ENCODE results near the gene USP11.

USP11 gene

DNA sequence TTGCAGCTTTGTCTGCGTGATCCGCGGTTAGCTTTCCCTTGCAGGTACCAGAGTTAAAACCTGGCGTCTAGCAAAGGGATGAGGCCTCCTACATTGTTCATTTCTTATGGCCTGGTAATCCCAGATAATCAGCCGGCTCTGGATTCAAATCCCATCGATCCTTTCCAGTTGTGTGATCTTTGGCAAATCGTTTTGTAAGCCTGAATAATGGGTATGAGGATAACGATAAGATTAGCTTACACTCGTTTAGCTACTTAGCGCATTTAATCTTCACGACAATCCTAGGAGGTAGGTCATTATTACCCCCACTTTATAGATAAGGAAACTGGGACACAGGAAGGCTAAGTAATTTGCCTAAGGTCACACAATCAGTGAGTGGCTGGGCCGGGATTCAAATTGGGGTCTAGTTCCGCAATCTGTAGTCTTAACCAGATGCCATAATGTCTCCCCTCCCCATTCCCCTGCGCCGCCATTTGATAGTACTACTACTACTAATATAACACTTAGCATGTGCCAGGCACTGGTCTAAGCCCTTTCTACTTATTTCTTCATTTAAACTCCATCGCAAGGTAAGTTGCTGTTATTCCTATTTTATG is 40.9 kb upstream of the USP11 start:
- no peaks in the 10 kb centered on the region for H3K9me3 ChIP-seq (ENCODE audit: control insufficient read depth, insufficient read depth, low read depth, low read length)
- no peak overlapping the region; the same call in 1 of the 2 replicates for H3K4me3 ChIP-seq (ENCODE audit: low read depth, low read length)
- POLR2A ChIA-PET, result interaction anchor here (0.7 to 2.4 kb wide), 4 partner anchors 11 to 47 kb away, joined by 3 to 26 read pairs (median 8); partner anchors contain the start of genes NDUFB11 and RBM10
- CTCF ChIA-PET, result interaction anchor here (0.6 to 2.1 kb wide), 3 partner anchors 179 to 194 kb away, joined by 3 to 11 read pairs (median 8); no protein-coding TSS in a partner anchor
- H3K36me3 ChIP-seq (ENCODE audit: control insufficient read depth in 2 of 2, insufficient read depth in 1 of 2, low read length in 2 of 2), result peaks cover 4 to 26% of the 10 kb centered on the region in 2 experiments; a peak in 2 of 3 replicates
- peaks cover 10% of the 10 kb centered on the region; the same call in 1 of the 2 replicates for H3K4me1 ChIP-seq (ENCODE audit: control insufficient read depth, insufficient read depth, low read length)
- H3K27ac ChIP-seq (ENCODE audit: extremely low read depth, low read depth, low read length), result no peak overlapping the region
- TF ChIP-seq ZBTB17 (tag by site-specific recombination; IDR thresholded peaks at IDR 0.05) (peak; percentile 97), ZNF629 (tag by site-specific recombination; IDR thresholded peaks at IDR 0.05) (no peak), ZNF354C (tag by site-specific recombination; IDR thresholded peaks at IDR 0.05; ENCODE audit: borderline replicate concordance, low read depth) (no peak), ZNF785 (tag by site-specific recombination; IDR thresholded peaks at IDR 0.05) (no peak), ZNF670 (tag by site-specific recombination; IDR thresholded peaks at IDR 0.05; ENCODE audit: low read depth) (no peak)
- TF ChIP-seq, protein P1, sequence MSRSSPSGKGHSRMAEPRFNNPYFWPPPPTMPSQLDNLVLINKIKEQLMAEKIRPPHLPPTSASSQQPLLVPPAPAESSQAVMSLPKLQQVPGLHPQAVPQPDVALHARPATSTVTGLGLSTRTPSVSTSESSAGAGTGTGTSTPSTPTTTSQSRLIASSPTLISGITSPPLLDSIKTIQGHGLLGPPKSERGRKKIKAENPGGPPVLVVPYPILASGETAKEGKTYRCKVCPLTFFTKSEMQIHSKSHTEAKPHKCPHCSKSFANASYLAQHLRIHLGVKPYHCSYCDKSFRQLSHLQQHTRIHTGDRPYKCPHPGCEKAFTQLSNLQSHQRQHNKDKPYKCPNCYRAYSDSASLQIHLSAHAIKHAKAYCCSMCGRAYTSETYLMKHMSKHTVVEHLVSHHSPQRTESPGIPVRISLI (tag by site-specific recombination; IDR thresholded peaks at IDR 0.05), result no peak
- TF ChIP-seq, protein P2, sequence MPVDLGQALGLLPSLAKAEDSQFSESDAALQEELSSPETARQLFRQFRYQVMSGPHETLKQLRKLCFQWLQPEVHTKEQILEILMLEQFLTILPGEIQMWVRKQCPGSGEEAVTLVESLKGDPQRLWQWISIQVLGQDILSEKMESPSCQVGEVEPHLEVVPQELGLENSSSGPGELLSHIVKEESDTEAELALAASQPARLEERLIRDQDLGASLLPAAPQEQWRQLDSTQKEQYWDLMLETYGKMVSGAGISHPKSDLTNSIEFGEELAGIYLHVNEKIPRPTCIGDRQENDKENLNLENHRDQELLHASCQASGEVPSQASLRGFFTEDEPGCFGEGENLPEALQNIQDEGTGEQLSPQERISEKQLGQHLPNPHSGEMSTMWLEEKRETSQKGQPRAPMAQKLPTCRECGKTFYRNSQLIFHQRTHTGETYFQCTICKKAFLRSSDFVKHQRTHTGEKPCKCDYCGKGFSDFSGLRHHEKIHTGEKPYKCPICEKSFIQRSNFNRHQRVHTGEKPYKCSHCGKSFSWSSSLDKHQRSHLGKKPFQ (tag by site-specific recombination; IDR thresholded peaks at IDR 0.05), result no peak

- H3K9me3 ChIP-seq (ENCODE audit: control insufficient read depth, insufficient read depth, low read depth, low read length), result no peaks in the 10 kb centered on the region
- H3K4me1 ChIP-seq (ENCODE audit: control insufficient read depth, insufficient read depth, low read length), result peaks cover 10% of the 10 kb centered on the region; the same call in 1 of the 2 replicates
- CTCF ChIA-PET, result interaction anchor here (0.6 to 3.2 kb wide), 7 partner anchors 12 to 330 kb away, joined by 3 to 35 read pairs (median 4); no protein-coding TSS in a partner anchor
- peaks cover 4 to 37% of the 10 kb centered on the region in 2 experiments; a peak in 2 of 3 replicates for H3K36me3 ChIP-seq (ENCODE audit: control insufficient read depth in 2 of 2, insufficient read depth in 1 of 2, low read length in 2 of 2)
- H3K27ac ChIP-seq (ENCODE audit: extremely low read depth, low read depth, low read length), result peak within 1 kb of the TSS; percentile 90
- POLR2A ChIA-PET, result interaction anchor here (0.6 to 4.1 kb wide), 5 partner anchors 24 to 119 kb away, joined by 3 to 20 read pairs (median 3); partner anchors contain the start of gene CDK16
- H3K4me3 ChIP-seq (ENCODE audit: low read depth, low read length), result peak within 1 kb of the TSS; percentile 97
- TF ChIP-seq ZNF169 (tag by site-specific recombination; IDR thresholded peaks at IDR 0.05) (no peak), ZFP37 (tag by site-specific recombination; IDR thresholded peaks at IDR 0.05) (peak; percentile 89), ZNF629 (tag by site-specific recombination; IDR thresholded peaks at IDR 0.05) (peak; percentile 56), PRDM2 (tag by site-specific recombination; IDR thresholded peaks at IDR 0.05; ENCODE audit: borderline replicate concordance) (no peak), ZFP3 (tag by site-specific recombination; IDR thresholded peaks at IDR 0.05; ENCODE audit: low read depth) (no peak), ZNF580 (tag by site-specific recombination; IDR thresholded peaks at IDR 0.05) (peak; percentile 61), ZNF10 (tag by site-specific recombination; IDR thresholded peaks at IDR 0.05) (no peak), ZNF549 (tag by site-specific recombination; IDR thresholded peaks at IDR 0.05) (no peak), ZSCAN4 (tag by site-specific recombination; IDR thresholded peaks at IDR 0.05) (no peak), ZNF350 (tag by site-specific recombination; IDR thresholded peaks at IDR 0.05) (no peak), ZSCAN16 (tag by site-specific recombination; IDR thresholded peaks at IDR 0.05) (no peak), HOXA7 (CRISPR knock-in tag; IDR thresholded peaks at IDR 0.05; ENCODE audit: borderline replicate concordance) (no peak), PRDM1 (tag by site-specific recombination; IDR thresholded peaks at IDR 0.05) (no peak), HOXD13 (CRISPR knock-in tag; IDR thresholded peaks at IDR 0.05; ENCODE audit: borderline replicate concordance) (no peak)
These were observed 39.2 kb upstream of the USP11 start, which contains the start of gene UBA1 for GRCh38 chrX:47193475-47194193. TSS of gene UBA1 (plus strand) at chrX:47193829. CDS start at chrX:47198803, 4,974 bp downstream.
